Measurements from ENCODE around the gene CAPZB. TPM values are rescaled to one million over a fixed set of nuclear protein-coding genes. Genes with fewer than 3 reads are reported as not detected.

The CAPZB gene
- total RNA-seq, 1 donor from 2014 or later, result 334 TPM

DNA sequence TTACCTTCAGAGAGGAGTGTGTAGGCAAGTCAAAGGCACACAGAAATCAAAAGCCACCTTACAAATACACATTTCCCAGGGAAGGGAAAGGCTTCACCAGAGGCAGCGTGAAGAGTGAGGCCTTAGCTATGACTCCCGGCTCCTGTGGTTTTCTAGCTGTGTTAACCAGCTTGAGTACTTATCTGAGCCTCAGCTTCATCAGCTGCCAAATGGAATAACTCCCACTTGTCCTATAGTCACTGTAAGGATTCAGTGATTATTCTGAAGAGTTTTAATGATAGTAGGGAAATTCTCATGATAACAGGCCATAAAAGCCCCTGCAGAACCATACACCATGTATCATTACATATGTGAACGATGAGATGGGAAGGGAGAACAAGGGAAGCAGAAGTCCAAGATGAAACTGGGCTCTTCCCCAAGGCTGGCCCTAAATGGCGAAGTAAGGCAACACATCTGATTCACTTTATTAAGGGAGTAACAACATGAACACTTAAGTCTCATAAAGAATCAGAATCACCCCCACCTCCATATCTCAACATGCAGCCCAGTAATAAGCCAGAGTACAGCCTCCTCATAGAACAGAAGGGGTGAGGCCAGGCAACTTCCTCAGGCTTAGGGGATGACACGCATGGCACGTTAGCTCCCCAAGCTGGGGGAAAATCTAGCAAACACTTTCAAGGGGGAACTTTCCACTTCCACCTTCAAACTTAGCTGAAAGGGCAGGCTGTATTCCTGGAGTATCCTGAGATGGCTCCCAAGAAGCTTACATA is 109.5 kb downstream of the CAPZB start:
- CTCF ChIA-PET, result no interaction called here
- no peak overlapping the region for H3K27ac Mint-ChIP-seq
- no peaks in the 10 kb centered on the region for H3K27me3 Mint-ChIP-seq

DNA sequence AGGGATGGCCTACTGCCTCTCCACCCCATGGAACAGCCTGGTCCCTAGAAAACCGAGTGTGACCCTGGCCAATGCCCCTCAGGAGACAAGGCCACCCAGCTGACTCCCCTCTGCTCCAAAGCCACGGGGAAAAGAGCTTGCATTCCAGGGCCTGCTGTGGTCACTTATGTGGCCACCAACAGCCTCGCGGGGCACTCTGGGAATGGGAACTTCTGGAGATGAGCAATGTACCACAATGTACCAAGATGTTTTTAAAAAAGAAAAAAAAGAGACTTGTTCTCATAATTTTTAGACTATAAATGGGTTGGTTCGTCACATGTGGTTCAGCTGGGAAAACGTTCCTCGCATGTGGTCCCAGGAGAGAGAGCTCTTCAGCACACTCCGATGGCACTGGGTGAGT is 110.4 kb downstream of the CAPZB start:
- ATAC-seq (ENCODE audit: low read depth), result no peak
- Mint-ChIP-seq H3K9me3 (no peaks in the 10 kb centered on the region), H3K27me3 (no peaks in the 10 kb centered on the region), H3K27ac (no peak overlapping the region), H3K4me3 (no peak overlapping the region), H3K4me1 (no peaks in the 10 kb centered on the region), H3K36me3 (ENCODE audit: low read depth) (peaks cover 75% of the 10 kb centered on the region)
- intact Hi-C loops (cut with micrococcal nuclease), result no loop called here
- TF ChIP-seq, protein P1, sequence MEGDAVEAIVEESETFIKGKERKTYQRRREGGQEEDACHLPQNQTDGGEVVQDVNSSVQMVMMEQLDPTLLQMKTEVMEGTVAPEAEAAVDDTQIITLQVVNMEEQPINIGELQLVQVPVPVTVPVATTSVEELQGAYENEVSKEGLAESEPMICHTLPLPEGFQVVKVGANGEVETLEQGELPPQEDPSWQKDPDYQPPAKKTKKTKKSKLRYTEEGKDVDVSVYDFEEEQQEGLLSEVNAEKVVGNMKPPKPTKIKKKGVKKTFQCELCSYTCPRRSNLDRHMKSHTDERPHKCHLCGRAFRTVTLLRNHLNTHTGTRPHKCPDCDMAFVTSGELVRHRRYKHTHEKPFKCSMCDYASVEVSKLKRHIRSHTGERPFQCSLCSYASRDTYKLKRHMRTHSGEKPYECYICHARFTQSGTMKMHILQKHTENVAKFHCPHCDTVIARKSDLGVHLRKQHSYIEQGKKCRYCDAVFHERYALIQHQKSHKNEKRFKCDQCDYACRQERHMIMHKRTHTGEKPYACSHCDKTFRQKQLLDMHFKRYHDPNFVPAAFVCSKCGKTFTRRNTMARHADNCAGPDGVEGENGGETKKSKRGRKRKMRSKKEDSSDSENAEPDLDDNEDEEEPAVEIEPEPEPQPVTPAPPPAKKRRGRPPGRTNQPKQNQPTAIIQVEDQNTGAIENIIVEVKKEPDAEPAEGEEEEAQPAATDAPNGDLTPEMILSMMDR (IDR thresholded peaks at IDR 0.05), result no peak
- CTCF ChIA-PET, result interaction anchor here (1.7 kb wide), 1 partner anchor 207 kb away, joined by 5 read pairs; no protein-coding TSS in a partner anchor
- POLR2A ChIA-PET, result no interaction called here
- DNase-seq, result no peak

More for the DNA sequence above, 109.5 kb downstream of the CAPZB start:
- intact Hi-C loops (cut with micrococcal nuclease), result no loop called here
- POLR2A ChIA-PET, result no interaction called here
- H3K9me3 Mint-ChIP-seq, result no peaks in the 10 kb centered on the region
- peaks cover 76% of the 10 kb centered on the region for H3K36me3 Mint-ChIP-seq (ENCODE audit: low read depth)
- ATAC-seq (ENCODE audit: low read depth) (no peak), DNase-seq (no peak)
- H3K4me3 Mint-ChIP-seq, result no peak overlapping the region
- TF ChIP-seq, protein P1 (IDR thresholded peaks at IDR 0.05), result no peak
- no peaks in the 10 kb centered on the region for H3K4me1 Mint-ChIP-seq

DNA sequence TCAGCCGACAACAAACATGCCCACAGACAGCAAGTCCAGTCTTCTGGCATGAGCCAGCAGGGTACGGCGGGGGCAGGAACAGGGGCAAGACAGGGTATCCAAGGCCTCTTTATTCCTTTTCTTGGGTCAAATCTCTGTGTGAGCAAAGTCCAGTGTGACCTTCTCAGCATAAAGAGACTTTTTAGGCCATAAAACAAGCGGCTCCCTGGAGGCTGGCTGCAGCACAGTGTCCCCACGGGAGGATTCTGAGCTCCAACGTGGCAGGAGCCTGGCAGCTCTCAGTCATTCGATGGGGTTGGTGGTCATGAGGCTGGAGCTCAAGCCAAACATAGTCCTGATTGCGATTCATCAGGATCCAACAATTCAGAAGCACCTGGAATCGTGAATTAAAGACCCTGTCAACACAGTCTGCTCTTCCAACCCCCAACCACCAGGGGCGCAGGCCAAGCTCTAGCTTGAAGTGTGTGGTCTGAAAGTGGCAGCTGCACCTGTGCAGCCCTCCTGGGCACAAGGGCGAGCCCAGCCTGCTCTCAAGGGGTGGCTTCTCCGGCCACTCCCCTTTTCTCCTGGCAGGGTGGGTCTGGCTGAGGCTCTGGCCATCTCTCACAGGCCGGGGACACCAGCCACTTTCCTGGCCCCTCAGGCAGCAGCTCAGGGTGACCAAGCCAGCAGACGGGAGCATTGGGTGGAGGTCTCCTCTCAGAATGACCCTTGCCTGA is 111.1 kb downstream of the CAPZB start:
- H3K27ac Mint-ChIP-seq, result no peak overlapping the region
- H3K27me3 Mint-ChIP-seq, result no peaks in the 10 kb centered on the region
- intact Hi-C loops (cut with micrococcal nuclease), result no loop called here
- no peaks in the 10 kb centered on the region for H3K4me1 Mint-ChIP-seq
- ATAC-seq (ENCODE audit: low read depth) (peak; percentile 45), DNase-seq (no peak)
- H3K9me3 Mint-ChIP-seq, result no peaks in the 10 kb centered on the region
- TF ChIP-seq, protein P1 (IDR thresholded peaks at IDR 0.05), result no peak
- ChIA-PET POLR2A (no interaction called here), CTCF (interaction anchor here (0.6 to 1.7 kb wide), 2 partner anchors 148 to 208 kb away, joined by 3 to 5 read pairs; no protein-coding TSS in a partner anchor)
- H3K4me3 Mint-ChIP-seq, result no peak overlapping the region
- H3K36me3 Mint-ChIP-seq (ENCODE audit: low read depth), result peaks cover 71% of the 10 kb centered on the region

DNA sequence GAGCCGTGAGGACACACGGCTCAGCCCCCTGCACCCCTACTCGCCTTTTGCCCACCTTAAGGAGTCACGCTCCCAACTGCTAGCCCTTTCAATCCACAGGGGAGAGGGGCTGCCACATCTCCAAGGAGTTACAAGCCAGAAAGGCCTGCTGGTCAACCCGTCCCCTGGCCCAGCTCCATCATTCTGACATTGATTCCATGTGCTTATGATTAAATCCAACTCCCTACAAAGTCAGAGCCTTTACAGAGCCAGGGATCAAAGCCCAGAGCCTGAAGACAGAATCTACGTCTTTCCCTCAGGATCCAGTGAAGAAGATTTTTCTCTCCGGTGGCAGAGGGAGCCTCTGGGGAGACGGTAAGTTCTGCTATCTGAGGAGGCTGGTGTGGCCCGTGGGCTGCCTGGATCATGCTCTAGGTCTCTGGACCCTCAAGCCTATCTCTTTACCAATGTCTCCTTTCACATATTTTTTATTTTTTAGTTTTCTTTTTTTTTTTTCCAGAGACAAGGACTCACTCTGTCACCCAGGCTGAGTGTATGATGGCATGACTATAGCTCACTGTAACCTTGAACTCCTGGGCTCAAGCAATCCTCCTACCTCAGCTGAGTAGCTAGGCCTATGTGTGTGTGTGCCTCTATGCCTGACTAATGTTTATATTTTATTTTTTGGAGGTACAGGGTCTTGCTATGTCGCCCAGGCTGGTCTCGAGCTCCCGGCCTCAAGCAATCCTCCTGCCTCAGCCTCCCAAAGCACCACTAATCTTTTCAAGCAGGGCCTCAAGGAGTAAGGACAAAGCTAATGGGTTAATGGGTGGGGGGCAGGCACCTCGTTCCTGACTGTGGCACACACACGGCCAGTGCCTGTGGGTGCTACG is 111.9 kb downstream of the CAPZB start:
- ATAC-seq (ENCODE audit: low read depth) (no peak), DNase-seq (no peak)
- no peaks in the 10 kb centered on the region for H3K4me1 Mint-ChIP-seq
- H3K4me3 Mint-ChIP-seq, result no peak overlapping the region
- TF ChIP-seq, protein P1 (IDR thresholded peaks at IDR 0.05), result no peak
- H3K27ac Mint-ChIP-seq, result no peak overlapping the region
- CTCF ChIA-PET, result interaction anchor here (1.7 kb wide), 1 partner anchor 209 kb away, joined by 5 read pairs; no protein-coding TSS in a partner anchor
- intact Hi-C loops (cut with micrococcal nuclease), result no loop called here
- no peaks in the 10 kb centered on the region for H3K27me3 Mint-ChIP-seq
- peaks cover 71% of the 10 kb centered on the region for H3K36me3 Mint-ChIP-seq (ENCODE audit: low read depth)
- POLR2A ChIA-PET, result no interaction called here
- H3K9me3 Mint-ChIP-seq, result no peaks in the 10 kb centered on the region
